Epithelial cell of esophagus (primary cell): ENCODE measurements around the gene PCGF2.
"Not testable (repeated sequence)": the region's sequence is repeated elsewhere in the genome, so short reads cannot be mapped to it uniquely, and the experiment has no call there.

ENCODE experiments used
- DNase-seq: peaks from one replicate; pipeline ENCODE4 v3.0.0; 2010; ENCODE audit warnings: low read depth
- H3K4me3 ChIP-seq: 2 replicates; pipeline ENCODE4 v1.5.1; 2011; ENCODE audit warnings: mild to moderate bottlenecking, low read length, control low read depth
- CTCF ChIP-seq: IDR thresholded peaks from 2 replicates; pipeline ENCODE4 v1.5.1; 2011; ENCODE audit warnings: low read depth, mild to moderate bottlenecking, low read length, control low read depth, inconsistent platforms; ENCODE audit not compliant: insufficient read depth; ENCODE audit errors: missing control alignments

Gene PCGF2

GRCh38 chr17:38748149-38748891 is at the start of gene PCGF2:
Gene PCGF2 (minus strand): TSS chr17:38748336. CDS start chr17:38740402, 7,934 bp downstream.
- peak; percentile 83 for DNase-seq
- H3K4me3 ChIP-seq, result peak within 1 kb of the TSS; percentile 100
- TF ChIP-seq CTCF, result no peak

GRCh38 chr17:38797828-38798227 is 49.7 kb upstream of the PCGF2 start:
- TF ChIP-seq CTCF, result no peak
- DNase-seq, result peak; percentile 11
- H3K4me3 ChIP-seq, result peak overlapping the region; percentile 71

GRCh38 chr17:38797158-38797490 is 49.0 kb upstream of the PCGF2 start:
- no peak for TF ChIP-seq CTCF
- peak; percentile 75 for DNase-seq
- no peak overlapping the region for H3K4me3 ChIP-seq

GRCh38 chr17:38796451-38797157 is 48.5 kb upstream of the PCGF2 start:
- TF ChIP-seq CTCF, result no peak
- DNase-seq, result no peak
- H3K4me3 ChIP-seq, result no peak overlapping the region

GRCh38 chr17:38794221-38794620 is 46.1 kb upstream of the PCGF2 start:
- no peak for DNase-seq
- TF ChIP-seq CTCF, result no peak
- no peak overlapping the region for H3K4me3 ChIP-seq

GRCh38 chr17:38791162-38791561 is 43.0 kb upstream of the PCGF2 start:
- no peak for TF ChIP-seq CTCF
- no peak overlapping the region for H3K4me3 ChIP-seq
- no peak for DNase-seq

GRCh38 chr17:38790148-38790707 is 42.1 kb upstream of the PCGF2 start:
- not testable (repeated sequence) for H3K4me3 ChIP-seq, DNase-seq
